Hematopoietic multipotent progenitor cell treated with erythropoietin and hydrocortisone succinate and interleukin-3 and kit ligand, for 8 days (in vitro differentiated cells): Measurements from ENCODE around the gene GLMP.

Experiments used
- DNase-seq: peaks from one replicate; pipeline ENCODE4 v3.0.0-alpha.2; 2015

The GLMP gene

DNA sequence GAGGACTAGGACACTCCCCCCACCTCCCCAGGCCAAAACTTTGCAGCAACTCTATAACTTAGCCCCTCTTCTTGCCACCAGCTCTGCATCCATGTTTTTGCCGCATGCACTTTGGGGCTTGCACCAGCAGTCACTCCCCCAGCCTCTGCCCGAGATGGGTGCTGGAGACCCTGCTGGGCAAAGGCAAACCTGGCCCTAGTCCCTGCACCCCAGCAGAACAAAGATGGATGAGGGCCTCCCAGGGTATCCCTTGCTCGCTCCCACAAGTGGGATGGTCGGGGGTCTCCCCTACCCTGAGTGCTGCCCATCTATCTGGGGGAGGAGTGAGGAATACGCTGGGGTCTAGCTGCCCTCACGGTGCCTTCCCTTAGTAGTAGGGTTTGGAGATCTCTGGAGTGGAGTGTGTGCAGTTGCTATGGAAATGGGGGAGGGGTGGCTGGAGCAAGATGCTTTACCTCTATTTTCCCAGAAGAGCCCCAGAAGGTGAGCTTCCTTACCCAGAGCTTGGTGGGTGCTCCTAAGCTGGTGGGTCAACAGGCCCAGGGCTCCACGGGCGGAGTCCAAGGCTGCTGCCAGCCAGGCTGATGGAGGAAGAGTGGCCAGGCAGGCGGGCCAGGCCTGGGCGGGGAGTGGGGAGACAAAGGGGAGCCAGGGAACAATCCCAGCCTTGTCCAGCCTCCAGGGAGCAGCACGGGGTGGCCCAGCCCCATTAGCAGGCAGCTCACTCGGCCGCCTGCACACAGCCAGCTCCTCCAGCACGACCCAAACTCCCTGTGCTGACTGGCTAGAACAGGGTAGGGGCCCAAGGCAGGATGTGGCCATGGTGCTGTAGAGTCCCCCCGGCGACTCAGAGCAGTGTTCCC lies 47.8 kb downstream of the GLMP start, which contains the start of gene PAQR6:
TSS of gene PAQR6 (minus strand) at position 597 of the 863 bp plus-strand sequence. CDS start 1,325 bp downstream, outside the sequence.
- DNase-seq: no peak

DNA sequence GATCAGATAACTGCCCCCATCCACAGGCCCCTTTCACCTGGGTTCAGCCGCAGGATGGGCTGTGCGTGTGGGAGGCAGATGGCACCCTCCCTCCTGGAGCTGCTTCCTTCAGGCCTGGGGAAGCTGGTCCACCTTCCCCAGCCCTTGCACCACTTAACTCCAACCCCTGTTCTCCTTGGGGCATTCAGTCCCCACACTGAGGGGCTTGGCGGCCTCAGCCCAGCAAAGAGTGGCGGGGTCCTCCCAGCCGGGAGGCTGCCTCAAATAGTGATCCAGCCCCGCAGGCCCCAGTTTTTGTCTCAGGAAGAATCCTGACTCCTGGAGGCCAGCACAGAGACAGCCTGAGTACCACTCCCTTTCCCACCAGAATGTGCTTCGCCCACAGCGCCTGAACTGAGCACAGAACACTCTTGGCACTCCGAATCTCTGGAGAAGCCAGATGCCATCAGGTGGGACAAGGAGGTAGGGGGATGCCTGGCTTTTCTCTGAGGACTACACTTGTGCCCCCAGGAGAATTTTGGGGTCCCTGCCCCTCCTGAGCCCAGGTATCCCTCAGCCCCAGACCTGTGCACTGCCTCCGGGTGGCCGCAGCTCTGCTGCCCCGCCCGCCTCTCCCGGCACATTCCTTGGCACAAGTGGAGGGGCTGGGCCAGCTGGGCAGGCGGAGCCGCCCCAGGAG lies 48.6 kb downstream of the GLMP start:
- DNase-seq: no peak

DNA sequence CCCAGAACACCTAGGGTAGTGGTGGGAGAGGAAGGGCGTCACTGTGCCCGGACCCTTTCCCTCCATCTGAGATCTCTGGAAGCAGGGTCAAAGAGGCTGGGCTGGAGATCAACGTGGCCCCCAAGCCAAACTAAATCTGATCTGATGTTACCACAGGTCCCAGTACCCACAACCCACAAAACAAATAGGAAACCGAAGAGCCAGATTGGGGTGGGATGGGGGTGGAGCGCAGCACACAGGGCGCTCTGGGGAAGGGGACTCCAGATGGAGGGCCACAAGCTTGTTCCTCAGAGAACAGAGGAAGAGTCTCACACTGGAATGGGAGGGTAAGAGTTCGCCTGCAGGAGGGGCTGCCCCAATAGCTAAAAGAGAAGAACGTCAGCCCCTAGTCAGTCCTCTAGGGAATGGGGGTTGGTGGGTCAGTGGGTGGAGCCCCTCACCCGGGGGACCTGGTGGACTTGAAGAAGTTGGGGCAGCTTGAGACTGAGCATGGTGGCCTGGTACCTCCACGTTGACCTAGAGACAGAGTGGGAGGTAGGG lies 49.2 kb downstream of the GLMP start:
- no peak for DNase-seq

DNA sequence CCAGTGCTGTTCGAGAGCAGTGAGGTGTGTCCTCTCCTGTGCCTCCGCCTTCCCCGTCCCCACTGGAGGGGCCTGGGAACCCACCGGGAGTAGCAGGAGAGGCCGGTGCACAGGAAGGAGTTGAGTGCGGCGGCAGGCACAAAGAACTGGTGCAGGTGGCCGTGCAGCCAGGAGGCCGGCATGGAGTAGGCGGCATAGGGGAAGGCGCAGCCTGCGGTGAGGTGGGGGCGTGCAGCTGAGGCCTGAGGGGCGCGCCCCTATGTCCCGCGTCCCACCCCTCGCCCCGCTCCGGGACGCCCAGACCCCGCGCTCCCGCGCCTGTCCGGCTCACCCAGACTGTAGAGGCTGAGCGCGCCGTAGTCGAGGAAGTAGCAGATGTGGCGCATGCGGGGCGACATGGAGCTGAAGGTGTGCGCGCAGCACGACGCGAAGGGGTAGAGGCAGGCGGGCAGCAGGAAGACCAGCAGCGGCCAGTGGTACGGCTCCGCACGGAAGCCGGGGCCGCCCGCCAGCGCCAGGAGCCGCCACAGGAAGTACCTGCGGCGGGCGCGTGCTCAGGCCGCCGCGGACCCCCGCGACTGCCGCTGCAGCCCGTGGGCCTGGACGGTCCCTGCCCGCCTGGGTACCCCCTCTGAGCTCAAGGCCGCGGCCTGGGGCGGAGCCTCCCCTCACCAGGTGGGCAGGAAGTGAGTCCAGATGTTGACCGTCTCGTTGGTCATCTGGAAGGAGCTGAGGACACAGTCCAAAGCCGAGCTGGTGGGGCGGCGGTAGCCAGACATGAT lies 49.8 kb downstream of the GLMP start:
- no peak for DNase-seq

DNA sequence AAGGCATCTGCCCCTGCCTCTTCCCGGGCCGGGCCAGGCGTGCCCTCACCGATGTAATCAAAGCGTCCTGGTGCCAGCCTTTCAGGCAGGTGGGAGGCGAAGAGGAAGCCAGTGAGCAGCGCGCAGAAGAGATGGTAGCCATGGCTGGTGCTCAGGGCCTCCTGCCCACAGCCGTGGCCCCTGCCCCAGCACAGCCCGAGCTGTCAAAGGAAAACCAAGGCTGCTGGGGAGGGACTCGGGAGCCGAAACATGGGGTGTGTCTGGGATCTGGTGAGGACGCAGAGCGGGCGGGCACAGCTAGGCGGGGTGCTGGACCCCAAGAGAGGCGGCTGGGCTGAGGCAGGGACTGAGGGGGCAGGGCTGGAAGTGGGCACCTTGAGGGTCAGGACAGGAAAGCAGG lies 50.8 kb downstream of the GLMP start:
- DNase-seq: no peak

DNA sequence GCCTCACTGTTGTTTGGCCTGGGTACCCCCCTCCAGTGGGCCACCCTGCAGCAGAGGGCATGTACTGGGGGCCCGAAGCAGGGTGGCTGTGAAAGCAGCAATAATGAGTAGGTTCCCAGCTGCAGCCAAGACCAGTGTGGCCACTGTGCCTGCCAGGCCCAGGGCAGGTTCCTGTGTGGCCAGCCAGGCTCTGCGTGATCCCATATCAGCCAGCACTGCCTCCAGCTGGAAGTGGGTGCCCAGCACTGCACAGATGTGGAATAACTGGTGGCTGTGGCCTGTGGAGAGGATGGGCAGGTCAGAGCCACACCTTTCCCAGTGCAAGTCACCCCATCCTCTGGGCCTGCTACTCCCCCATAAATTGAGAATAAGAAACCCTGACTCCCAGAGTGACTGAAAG lies 51.4 kb downstream of the GLMP start:
- no peak for DNase-seq

DNA sequence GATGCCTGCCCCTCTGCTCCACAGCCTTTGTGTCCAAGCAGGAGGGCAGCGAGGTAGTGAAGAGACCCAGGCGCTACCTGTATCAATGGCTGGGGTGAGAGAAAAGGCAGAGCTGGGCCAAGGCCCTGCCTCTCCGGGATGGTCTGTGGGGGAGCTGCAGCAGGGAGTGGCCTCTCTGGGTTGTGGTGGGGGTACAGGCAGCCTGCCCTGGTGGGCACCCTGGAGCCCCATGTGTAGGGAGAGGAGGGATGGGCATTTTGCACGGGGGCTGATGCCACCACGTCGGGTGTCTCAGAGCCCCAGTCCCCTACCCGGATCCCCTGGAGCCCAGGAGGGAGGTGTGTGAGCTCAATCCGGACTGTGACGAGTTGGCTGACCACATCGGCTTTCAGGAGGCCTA lies 52.7 kb downstream of the GLMP start:
- DNase-seq: no peak
